HepG2 (cell line): ENCODE measurements around the gene HCRTR1. TPM values are rescaled to one million over a fixed set of nuclear protein-coding genes. Genes with fewer than 3 reads are reported as not detected.

Experiments used
- AHR ChIP-seq: IDR thresholded peaks from 2 replicates; pipeline ENCODE4 v1.6.1; 2018; ENCODE audit warnings: missing genetic modification reagents, missing compliant biosample characterization
- CBFB ChIP-seq: sonication (generic); formaldehyde crosslinking; IDR thresholded peaks from 2 replicates; pipeline ENCODE4 v1.4.0; 2020; ENCODE audit warnings: missing genetic modification reagents
- CC2D1A ChIP-seq: sonication (generic); formaldehyde crosslinking; IDR thresholded peaks from 2 replicates; pipeline ENCODE4 v1.8.1; 2023; ENCODE audit warnings: mild to moderate bottlenecking, missing genetic modification reagents
- DRAP1 ChIP-seq: IDR thresholded peaks from 2 replicates; pipeline ENCODE4 v1.6.1; 2016; ENCODE audit warnings: missing genetic modification reagents, missing compliant biosample characterization
- ETS1 ChIP-seq: sonication (generic); formaldehyde crosslinking; IDR thresholded peaks from 2 replicates; pipeline ENCODE4 v1.4.0; 2020; ENCODE audit warnings: missing genetic modification reagents
- FUBP1 ChIP-seq: sonication (generic); formaldehyde crosslinking; IDR thresholded peaks from 2 replicates; pipeline ENCODE4 v1.5.1; 2020; ENCODE audit warnings: missing genetic modification reagents, mild to moderate bottlenecking, borderline replicate concordance
- HNF1B ChIP-seq: sonication (generic); formaldehyde crosslinking; IDR thresholded peaks from 2 replicates; pipeline ENCODE4 v1.5.1; 2020; ENCODE audit warnings: mild to moderate bottlenecking, moderate library complexity, missing genetic modification reagents
- ISX ChIP-seq: sonication (generic); formaldehyde crosslinking; conservative IDR thresholded peaks from 2 replicates; pipeline ENCODE4 v1.5.0; 2020; ENCODE audit warnings: missing genetic modification reagents
- MEF2D ChIP-seq: sonication (generic); formaldehyde crosslinking; IDR thresholded peaks from 2 replicates; pipeline ENCODE4 v1.5.1; 2020; ENCODE audit warnings: mild to moderate bottlenecking, missing genetic modification reagents
- RAD21 ChIP-seq: fragments of 450-650 bp; formaldehyde crosslinking; IDR thresholded peaks from 2 replicates; pipeline ENCODE4 v1.5.0; 2020; ENCODE audit warnings: mild to moderate bottlenecking
- SPEN ChIP-seq: sonication (generic); formaldehyde crosslinking; IDR thresholded peaks from 2 replicates; pipeline ENCODE4 v1.5.1; 2020; ENCODE audit warnings: low read depth, mild to moderate bottlenecking, missing genetic modification reagents
- THYN1 ChIP-seq: sonication (generic); formaldehyde crosslinking; IDR thresholded peaks from 2 replicates; pipeline ENCODE4 v1.8.1; 2023; ENCODE audit warnings: low read depth, mild to moderate bottlenecking, moderate library complexity, missing genetic modification reagents, borderline replicate concordance
- ZHX1 ChIP-seq: sonication (generic); formaldehyde crosslinking; IDR thresholded peaks from 2 replicates; pipeline ENCODE4 v1.8.1; 2022; ENCODE audit warnings: low read depth, mild to moderate bottlenecking, missing genetic modification reagents
- ZNF101 ChIP-seq: sonication (generic); formaldehyde crosslinking; IDR thresholded peaks from 2 replicates; pipeline ENCODE4 v1.4.0; 2020; ENCODE audit warnings: mild to moderate bottlenecking, low read depth, missing genetic modification reagents, borderline replicate concordance
- ZNF292 ChIP-seq: sonication (generic); formaldehyde crosslinking; IDR thresholded peaks from 2 replicates; pipeline ENCODE4 v1.8.1; 2022; ENCODE audit warnings: mild to moderate bottlenecking, low read depth, missing genetic modification reagents, borderline replicate concordance
- ZNF34 ChIP-seq: sonication (generic); formaldehyde crosslinking; IDR thresholded peaks from 2 replicates; pipeline ENCODE4 v1.4.0; 2020; ENCODE audit warnings: mild to moderate bottlenecking, missing genetic modification reagents, borderline replicate concordance
- ZNF432 ChIP-seq: sonication (generic); formaldehyde crosslinking; IDR thresholded peaks from 2 replicates; pipeline ENCODE4 v1.5.0; 2020; ENCODE audit warnings: missing genetic modification reagents, mild to moderate bottlenecking, borderline replicate concordance
- polyA plus RNA-seq, 8 experiments: library from polyadenylated mRNA; depleted of rRNA in 3 of 8; stranded (reverse) in 7 of 8; unstranded in 1 of 8; fragments of >200 nt; fragmentation: Illumina TruSeq in 4 of 8; extraction: Trizol in 4 of 8; gene quantifications; 2 replicates each; pipeline versions ENCODE4 v1.2.1 to v1.2.3, GENCODE V29; 2011 to 2016; ENCODE audit warnings: low read depth in 4 of 8, missing spikeins in 1 of 8, mixed read lengths in 1 of 8; ENCODE audit not compliant: insufficient read depth in 1 of 8
- total RNA-seq, 5 experiments: library from RNA; depleted of rRNA; stranded (reverse); fragments of >200 nt; fragmentation: Illumina TruSeq; extraction: Trizol; gene quantifications; 2 replicates each; pipeline ENCODE4 v1.2.3, GENCODE V29; 2016; ENCODE audit warnings: low read depth in 1 of 5

The HCRTR1 gene
- total and polyA plus RNA-seq, 2 of the 13 experiments (the other 11 are each of a cell fraction or from before 2014, with no cell fraction given), result not detected

- TF ChIP-seq MEF2D (CRISPR knock-in tag), result no peak
- TF ChIP-seq RAD21 (CRISPR knock-in tag), result no peak
- TF ChIP-seq CBFB (CRISPR knock-in tag), result 0 out of 2 replicates have a peak, but pooled peaks have one; percentile 7
- TF ChIP-seq CC2D1A (CRISPR knock-in tag), result no peak; the same call in 1 of the 2 replicates
- no peak for TF ChIP-seq AHR (CRISPR knock-in tag)
- TF ChIP-seq ZNF34 (CRISPR knock-in tag), result no peak; the same call in 1 of the 2 replicates
- no peak for TF ChIP-seq ZHX1 (CRISPR knock-in tag)
- peak; percentile 77 for TF ChIP-seq DRAP1 (CRISPR knock-in tag)
- 0 out of 2 replicates have a peak, but pooled peaks have one; percentile 38 for TF ChIP-seq FUBP1
- no peak for TF ChIP-seq ZNF432 (CRISPR knock-in tag)
- TF ChIP-seq HNF1B, result peak; percentile 60; the same call in 1 of the 2 replicates
- peak; percentile 43; the same call in 1 of the 2 replicates for TF ChIP-seq ZNF292 (CRISPR knock-in tag)
- no peak for TF ChIP-seq THYN1 (CRISPR knock-in tag)
- TF ChIP-seq ISX, result no peak
- no peak; the same call in 1 of the 2 replicates for TF ChIP-seq SPEN (CRISPR knock-in tag)
- no peak for TF ChIP-seq ETS1 (CRISPR knock-in tag)
- no peak for TF ChIP-seq ZNF101 (CRISPR knock-in tag)
Measured at GRCh38 chr1:31575369-31576140, 41.9 kb upstream of the HCRTR1 start (continued).
